ENCODE measurements around the gene NTF3.

DNA sequence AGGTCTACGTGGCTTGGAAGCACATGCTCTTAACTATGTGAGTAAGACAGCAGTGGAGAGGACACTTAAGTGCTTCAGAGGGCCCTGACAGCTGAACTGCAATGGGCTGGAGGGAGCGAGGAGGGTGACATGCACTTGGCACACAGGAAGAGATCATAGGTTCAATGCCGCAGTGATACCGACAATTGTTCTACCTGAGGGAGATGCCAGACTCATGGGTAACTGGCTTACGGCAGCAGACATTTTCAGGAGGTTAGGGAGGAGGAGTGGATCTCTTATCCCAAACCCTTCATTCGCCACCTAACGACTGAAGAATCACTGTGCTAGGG is 68.4 kb downstream of the NTF3 start:
- TF ChIP-seq JUND (IDR thresholded peaks at IDR 0.05), result no peak
- TF ChIP-seq, protein P1, sequence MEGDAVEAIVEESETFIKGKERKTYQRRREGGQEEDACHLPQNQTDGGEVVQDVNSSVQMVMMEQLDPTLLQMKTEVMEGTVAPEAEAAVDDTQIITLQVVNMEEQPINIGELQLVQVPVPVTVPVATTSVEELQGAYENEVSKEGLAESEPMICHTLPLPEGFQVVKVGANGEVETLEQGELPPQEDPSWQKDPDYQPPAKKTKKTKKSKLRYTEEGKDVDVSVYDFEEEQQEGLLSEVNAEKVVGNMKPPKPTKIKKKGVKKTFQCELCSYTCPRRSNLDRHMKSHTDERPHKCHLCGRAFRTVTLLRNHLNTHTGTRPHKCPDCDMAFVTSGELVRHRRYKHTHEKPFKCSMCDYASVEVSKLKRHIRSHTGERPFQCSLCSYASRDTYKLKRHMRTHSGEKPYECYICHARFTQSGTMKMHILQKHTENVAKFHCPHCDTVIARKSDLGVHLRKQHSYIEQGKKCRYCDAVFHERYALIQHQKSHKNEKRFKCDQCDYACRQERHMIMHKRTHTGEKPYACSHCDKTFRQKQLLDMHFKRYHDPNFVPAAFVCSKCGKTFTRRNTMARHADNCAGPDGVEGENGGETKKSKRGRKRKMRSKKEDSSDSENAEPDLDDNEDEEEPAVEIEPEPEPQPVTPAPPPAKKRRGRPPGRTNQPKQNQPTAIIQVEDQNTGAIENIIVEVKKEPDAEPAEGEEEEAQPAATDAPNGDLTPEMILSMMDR (IDR thresholded peaks at IDR 0.05), result no peak
- no peak for TF ChIP-seq YY1 (IDR thresholded peaks at IDR 0.05; ENCODE audit: low read depth)
- TF ChIP-seq, protein P2, sequence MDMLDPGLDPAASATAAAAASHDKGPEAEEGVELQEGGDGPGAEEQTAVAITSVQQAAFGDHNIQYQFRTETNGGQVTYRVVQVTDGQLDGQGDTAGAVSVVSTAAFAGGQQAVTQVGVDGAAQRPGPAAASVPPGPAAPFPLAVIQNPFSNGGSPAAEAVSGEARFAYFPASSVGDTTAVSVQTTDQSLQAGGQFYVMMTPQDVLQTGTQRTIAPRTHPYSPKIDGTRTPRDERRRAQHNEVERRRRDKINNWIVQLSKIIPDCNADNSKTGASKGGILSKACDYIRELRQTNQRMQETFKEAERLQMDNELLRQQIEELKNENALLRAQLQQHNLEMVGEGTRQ (IDR thresholded peaks at IDR 0.05; ENCODE audit: borderline replicate concordance, low read depth, low read length), result no peak
- no peak for TF ChIP-seq RFX5 (IDR thresholded peaks at IDR 0.05; ENCODE audit: low read length)
- TF ChIP-seq GABPA (IDR thresholded peaks at IDR 0.05; ENCODE audit: low read depth), result no peak
